ENCODE measurements around the gene DNAJC3.
"Not testable (repeated sequence)": the region's sequence is repeated elsewhere in the genome, so short reads cannot be mapped to it uniquely, and the experiment has no call there.

DNAJC3 gene

DNA sequence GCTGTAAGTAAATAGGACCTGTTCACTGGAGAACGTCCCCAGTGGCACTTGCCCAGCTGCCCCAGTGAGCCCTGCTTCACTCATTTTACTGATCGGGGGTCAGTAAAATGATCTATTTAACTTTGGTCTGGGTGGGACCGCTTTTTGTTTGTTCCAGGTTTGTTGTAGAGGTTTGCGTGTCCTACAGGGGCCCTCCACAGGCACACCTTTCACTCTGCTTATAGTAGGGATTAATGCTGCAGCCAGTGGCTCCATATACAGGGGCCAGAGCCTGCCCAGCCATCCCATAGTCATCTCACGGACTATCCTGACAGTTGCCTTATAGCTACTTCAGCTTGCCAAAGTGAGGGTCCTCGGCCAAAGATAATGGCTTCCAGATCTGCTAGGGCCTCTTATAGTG lies 104.1 kb downstream of the DNAJC3 start:
- no peak for DNase-seq (ENCODE audit: low read depth)

DNA sequence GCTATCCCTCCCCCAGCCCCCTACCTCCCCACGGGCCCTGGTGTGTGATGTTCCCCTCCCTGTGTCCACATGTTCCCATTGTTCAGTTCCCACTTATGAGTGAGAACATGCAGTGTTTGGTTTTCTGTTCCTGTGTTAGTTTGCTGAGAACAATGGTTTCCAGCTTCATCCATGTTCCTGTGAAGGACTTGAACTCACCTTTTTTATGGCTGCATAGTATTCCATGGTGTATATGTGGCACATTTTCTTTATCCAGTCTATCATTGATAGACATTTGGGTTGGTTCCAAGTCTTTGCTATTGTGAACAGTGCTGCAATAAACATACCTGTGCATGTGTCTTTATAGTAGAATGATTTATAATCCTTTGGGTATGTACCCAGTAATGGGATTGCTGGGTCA lies 105.0 kb downstream of the DNAJC3 start:
- not testable (repeated sequence) for DNase-seq (ENCODE audit: low read depth)

DNA sequence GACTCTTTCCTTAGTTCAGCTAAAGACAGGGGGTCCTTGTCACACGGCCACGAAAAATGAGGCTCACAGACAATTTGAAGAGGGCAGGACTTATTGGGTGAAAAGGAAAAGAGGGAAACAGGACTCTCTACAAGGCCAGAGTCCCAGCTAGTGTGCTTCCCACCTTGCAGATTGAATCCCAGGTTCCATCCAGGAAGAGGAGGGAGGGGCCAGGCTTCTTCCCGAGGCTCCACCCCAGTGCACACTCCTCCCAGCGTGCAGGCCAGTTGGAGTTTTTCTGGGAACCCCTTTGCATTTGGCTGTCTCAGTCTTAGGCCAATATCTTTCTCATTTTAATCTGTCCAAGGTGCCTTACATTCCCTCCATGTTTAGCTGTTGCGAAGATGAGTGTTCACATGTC lies 106.8 kb downstream of the DNAJC3 start:
- no peak for DNase-seq (ENCODE audit: low read depth)

DNA sequence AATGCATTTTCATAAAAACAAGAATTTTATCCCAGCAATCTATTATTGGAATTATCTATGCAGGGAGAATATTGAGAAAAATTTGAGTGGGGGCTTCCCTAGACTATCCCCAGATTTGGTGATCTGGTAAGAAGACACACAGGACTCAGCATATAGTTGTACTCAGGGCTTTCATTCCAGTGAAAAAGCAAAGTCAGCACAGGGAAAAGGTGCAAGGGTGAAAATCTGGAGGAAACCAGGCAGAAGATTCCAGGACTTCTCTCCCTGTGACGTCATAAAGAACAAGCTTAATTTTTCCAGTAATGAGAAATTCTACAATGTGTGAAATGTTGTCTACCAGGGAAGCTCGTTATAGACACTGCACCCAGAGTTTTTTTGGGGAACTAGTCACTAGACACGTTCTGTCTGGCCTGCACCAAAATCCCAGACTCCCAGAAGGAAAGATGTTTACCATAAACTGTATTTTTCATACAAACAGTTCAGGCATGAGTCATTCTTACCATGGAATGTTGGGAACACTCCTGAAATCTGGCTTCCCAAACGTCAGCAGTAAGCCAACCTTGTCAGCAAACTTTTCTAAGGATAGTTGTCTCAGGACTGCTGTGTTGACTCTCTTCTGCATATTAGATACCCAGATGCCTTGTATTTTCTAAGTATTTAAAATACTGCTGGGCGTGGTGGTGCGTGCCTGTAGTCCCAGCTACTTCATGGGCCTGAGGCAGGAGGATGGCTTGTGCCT lies 107.4 kb downstream of the DNAJC3 start:
- peak; percentile 52 for DNase-seq (ENCODE audit: low read depth)

DNA sequence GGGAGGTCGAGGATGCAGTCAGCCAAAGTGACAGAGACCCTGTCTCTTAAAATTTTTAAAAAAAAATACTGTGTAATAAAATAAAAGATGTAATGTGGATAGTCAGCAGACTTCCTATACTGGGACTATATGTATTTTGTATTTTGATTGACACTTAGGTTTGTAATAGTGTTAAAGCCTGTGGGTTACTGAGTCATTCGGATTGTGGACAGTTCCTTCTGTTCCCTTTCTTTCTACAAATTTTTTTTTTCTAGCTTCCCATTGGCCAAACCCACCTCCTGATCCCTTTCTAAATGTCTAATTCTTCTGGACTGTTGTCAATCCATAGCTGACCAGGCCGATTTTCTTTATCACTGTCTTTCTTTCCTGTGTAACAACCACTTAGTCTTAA lies 108.0 kb downstream of the DNAJC3 start:
- no peak for DNase-seq (ENCODE audit: low read depth)

DNA sequence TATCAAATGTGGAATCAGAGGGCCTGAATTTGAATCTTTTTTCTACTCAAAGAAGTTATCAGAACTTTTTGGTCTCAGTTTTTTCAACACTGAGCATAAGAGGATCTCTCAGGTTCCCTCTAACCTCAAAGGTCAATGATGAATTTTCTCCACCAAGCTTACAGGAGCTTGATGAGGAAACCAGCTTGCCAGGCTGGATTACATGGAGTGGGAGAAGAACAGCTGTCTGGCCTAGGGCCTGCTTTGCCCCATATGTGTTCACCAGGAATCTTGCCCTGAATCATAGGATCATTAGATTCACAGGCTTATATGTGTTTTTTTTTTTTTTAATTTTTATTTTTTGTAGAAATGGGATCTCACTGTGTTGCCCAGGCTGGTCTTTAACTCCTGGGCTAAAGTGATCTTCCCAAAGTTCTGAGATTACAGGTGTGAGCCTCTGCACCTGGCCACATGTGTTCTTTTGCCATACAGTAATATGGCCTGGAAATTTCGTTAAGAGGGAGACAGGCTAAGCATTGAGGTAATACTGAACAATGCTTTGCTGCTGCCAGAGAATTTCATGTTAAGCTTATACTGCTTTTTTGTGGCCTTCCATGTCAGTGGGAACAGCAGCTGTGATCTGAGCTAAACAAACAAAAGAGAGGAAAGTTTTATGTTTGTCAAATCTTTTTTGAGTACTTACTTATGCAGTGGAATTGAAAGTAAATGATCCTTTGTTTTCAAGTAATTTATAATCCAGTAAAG lies 110.6 kb downstream of the DNAJC3 start:
- DNase-seq (ENCODE audit: low read depth) = peak; percentile 19

DNA sequence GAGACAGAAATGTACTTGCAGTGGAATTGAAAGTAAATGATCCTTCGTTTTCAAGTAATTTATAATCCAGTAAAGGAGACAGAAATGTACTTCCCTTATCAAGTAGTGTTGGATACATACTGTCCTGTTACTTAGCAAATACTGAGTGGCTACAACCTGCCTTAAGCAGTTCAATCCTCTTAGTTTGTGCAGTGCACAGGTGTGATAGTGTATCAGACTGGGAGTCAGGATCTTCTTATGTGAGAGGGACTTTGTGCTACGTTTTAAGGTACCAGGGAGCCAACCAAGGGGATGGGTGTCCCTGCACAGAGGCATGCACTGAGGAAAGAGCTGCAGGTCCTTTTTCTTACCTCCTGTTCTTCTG lies 111.1 kb downstream of the DNAJC3 start:
- DNase-seq (ENCODE audit: low read depth) = no peak

DNA sequence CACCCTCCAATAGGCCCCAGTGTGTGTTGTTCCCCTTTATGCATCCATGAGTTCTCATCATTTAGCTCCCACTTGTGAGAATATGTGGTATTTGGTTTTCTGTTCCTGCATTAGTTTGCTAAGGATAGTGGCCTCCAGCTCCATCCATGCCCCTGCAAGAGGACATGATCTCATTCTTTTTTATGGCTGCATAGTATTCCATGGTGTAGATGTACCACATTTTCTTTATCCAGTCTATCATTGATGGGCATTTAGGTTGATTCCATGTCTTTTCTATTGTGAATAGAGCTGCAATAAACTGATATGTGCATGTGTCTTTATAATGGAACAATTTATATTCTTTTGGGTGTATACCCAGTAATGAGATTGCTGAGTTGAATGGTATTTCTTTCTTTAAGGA lies 112.4 kb downstream of the DNAJC3 start:
- DNase-seq (ENCODE audit: low read depth) = not testable (repeated sequence)

DNA sequence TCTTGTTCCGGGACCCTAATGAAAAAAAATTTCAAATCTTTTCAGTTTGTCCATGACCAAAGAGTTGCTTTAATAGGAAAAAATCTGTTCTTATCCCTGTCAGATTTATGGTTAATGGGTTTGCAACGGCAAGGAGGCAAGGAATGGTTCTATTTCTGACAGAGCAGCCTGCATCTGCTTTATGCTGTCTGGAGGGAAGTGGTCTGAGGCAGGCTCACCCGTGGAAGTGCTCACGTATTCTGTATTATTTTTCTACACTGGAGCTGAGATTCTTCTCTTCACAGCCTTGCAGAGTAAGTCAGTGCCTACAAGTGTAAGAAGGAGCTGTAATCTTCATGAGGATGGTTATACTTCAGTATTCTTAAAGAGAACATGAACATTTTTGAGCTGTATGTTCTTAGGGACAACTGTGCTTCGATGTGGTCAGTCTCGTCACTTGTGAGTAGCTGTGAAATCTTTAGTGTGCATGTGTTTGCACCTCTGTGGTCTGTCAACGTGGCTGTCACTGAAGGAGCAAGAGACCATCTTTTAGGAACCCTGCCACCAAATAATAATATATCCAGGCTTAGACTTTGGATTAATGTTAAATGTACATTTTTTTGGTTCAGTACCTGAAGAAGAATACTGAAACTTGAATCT lies 114.3 kb downstream of the DNAJC3 start:
- no peak for DNase-seq (ENCODE audit: low read depth)

DNA sequence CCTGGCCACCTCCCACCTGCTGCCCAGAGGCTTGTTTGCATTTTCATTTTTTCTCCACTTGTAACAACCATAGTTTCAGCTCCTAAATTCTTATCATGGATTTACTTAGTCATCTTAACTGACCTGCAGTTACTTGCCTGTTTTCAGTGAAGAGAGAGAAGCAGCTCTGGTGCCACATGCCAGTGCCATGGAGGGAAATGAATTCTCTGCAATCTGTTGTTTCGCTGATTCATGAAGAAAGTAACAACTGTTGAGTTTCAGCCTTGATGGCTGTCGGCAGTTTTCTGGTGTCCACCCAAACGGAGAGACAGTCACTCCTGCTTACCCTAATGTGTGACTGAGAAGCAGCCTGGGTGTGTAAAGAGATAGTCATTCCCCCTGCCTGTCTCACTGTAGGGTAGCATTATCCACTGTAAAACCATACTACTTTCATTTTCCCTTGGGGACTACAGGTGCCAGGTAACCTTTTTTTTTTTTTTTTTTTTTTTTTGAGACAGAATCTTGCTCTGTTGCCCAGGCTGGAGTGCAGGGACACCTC lies 116.1 kb downstream of the DNAJC3 start:
- no peak for DNase-seq (ENCODE audit: low read depth)

DNA sequence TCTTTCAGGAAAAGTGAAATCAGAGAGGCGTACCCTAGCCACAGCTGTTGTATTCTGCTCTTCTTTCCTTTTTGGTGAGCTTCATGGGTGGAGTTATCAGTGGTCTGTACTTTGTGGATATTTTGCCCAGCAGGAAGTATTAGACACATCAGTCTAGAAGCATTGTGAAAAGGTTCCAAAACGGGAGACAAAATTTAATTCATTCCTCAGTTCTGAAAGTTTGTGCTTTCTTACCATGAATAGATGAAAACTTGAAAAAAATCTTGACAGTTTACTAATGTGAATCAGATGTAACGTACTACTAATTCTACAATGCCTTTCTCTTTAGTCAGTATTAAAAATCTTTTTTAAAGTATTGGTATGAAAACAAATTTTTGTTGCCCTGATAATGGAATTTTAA lies 116.8 kb downstream of the DNAJC3 start:
- DNase-seq (ENCODE audit: low read depth) = no peak

DNA sequence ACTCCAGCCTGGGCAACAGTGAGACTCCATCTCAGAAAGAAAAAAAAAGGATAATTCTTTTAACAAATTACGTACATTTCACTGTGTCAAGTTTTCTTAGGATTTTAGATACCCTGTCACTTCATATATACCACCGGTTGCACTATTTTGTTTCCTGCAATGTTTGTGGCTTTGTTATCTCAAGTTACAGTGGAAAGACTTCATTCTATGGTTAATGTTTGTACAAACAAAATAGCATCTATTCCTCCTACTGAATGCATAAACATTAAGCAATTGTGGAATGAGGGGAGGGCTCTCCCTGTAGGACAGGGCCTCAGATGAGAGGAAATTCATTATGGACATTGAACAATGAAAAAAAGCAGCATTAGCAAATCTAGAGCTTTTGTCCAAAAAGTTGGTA lies 120.1 kb downstream of the DNAJC3 start:
- DNase-seq (ENCODE audit: low read depth) = no peak

DNA sequence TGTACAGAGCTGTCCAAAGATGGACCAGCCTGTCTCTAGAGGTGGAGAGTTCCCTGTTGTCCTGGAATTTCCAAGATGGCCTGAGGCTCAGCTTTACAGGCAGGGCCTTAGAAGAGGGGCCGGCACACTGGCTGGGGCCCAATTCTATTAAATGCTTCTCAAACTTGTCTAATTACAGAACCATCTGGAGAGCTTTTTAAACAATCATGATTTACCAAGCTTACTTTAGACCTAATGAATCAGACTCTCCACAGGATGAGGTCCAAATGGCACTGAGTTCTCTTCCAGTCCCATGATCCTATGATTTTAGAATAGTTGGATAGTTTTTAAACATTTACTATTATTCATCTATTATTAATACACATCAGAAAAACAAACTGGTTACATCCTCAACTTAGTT lies 123.5 kb downstream of the DNAJC3 start:
- DNase-seq (ENCODE audit: low read depth) = no peak

DNA sequence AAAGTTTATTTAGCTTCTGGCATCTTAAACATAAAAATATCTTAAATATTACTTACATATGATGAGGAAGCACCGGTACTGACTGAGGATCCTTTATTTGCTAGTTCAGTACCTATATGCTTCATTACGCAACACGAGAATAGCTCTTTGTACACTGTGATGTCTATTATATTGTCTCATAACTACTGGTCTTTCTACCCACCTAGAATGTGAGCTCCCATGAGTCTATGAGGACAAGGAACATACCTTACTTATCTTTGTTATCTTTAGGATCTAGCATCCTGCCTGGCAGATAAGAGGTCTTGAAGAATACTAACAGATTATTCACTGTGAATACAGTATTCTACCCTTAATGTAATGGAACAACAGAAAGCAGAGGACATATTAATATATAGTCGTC lies 124.9 kb downstream of the DNAJC3 start:
- no peak for DNase-seq (ENCODE audit: low read depth)

DNA sequence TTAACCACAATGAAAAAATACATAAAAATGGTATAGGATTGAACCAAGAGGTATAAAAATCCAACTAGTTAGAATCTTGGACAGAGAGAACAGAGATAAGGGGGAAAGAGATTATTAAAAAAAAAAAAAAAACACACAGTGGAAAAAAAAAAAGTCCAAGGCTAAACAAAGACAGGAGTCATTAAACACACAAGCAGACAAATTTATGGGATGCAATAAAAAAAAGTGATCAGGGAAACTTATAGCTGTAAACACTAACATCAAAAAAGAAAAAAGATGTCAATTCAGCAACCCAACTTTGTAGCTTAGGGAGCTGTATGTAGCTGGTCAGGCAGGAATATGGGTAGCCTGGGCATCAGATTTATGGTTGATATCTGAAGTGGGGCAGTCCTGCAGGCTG lies 129.0 kb downstream of the DNAJC3 start:
- no peak for DNase-seq (ENCODE audit: low read depth)

DNA sequence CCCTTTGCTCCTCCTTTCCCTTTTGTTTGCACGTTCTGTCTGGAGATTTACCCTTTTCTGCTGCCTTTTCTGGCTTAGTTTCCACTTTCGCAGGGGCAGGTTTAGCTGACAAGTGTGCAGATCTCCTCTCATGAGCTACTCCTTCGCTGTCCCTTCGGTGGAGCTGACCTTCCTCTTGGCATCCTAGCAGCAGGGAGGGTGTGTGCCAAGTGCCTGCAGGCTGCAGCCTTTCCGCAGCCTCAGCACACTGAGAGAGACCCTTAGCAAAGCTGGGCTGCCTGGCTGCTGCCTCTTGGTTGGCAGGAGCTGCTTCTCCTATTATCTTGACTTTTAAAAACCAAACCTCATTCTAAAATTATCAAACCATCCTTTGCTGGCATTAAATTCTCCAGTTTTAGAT lies 132.5 kb downstream of the DNAJC3 start:
- no peak for DNase-seq (ENCODE audit: low read depth)

DNA sequence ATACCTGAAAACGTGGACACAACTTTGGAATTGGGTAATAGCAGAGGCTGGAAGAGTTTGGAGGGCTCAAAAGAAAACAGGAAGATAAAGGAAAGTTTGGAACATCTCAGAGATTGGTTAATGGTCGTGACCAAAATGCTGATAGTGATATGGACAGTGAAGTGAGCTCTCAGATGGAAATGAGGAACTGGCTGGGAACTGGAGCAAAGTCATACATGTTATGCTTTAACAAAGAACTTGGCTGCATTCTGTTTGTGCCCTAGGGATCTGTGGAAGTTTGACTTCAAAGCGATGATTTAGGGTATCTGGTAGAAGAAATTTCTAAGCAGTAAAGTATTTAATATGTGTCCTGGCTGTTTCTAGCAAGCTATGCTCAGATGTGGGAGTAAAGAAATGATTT lies 136.2 kb downstream of the DNAJC3 start:
- no peak for DNase-seq (ENCODE audit: low read depth)

DNA sequence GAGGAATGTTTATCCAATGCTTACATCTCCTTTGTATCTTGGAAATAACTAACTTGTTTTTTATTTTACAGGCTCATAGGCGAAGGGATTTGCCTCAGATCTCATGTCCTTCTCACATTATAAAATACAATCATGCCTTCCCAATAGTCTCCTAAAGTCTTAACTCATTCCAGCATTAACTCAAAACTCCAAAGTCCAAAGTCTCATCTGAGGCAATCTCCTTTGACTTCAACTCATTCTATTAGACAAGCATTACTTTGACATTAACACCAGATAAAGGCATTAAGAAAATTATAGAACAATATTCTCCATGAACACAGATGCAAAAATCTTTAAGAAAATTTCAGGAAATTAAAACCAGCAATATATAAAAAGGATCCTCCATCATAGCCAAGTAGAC lies 137.6 kb downstream of the DNAJC3 start:
- DNase-seq (ENCODE audit: low read depth) = no peak

DNA sequence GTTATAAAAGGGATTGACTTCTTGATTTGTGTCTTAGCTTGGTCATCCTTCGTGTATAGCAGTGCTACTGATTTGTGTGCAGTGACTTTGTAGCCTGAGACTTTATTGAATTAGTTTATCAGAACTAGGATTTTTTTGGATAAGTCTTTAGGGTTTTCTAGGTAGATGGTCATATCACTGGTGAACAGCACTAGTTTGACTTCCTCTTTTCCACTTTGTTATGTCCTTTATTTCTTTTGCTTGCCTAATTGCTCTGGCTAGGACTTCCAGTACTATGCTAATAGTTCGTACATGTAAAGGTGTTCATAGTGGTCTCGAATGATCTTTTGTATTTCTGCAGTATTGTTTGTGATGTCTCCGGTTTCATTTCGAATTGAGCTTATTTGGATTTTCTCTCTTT lies 145.4 kb downstream of the DNAJC3 start:
- DNase-seq (ENCODE audit: low read depth) = no peak

DNA sequence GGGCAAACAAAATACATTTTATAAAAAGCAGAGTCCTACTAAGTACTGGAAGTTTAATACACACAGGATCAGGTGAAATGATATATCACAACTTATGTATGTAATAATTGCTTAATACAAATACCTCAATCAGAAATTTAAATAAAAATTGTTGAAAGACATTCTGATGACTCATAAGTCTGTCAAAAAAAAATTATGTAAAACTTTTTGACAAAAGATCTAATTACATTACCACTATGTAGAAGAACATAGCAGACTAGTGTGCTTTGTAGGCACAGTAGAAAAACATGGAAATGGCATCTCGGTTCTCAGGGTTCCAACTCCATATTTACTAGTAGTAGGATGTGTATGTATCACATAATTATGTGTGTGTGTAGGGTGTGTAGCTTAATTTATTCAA lies 156.2 kb downstream of the DNAJC3 start:
- no peak for DNase-seq (ENCODE audit: low read depth)

DNA sequence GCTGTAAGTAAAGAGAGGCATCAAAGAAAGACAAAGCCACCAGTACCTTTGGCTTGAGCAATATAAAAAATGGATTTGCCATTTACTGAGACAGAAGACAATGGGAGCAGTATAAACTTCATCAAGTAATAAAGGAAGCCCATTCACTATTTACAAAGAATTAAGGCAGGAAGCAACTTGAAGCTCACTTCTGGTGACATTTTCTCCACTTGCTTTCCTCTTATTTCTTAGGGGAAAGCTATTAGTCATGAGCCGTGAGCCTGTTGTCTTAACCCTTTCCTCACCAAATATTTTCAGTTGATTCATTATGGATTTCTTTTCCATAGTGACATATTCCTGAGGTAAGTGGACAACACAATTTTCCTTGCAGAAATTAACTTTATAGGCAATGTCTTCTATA lies 156.8 kb downstream of the DNAJC3 start:
- no peak for DNase-seq (ENCODE audit: low read depth)

DNA sequence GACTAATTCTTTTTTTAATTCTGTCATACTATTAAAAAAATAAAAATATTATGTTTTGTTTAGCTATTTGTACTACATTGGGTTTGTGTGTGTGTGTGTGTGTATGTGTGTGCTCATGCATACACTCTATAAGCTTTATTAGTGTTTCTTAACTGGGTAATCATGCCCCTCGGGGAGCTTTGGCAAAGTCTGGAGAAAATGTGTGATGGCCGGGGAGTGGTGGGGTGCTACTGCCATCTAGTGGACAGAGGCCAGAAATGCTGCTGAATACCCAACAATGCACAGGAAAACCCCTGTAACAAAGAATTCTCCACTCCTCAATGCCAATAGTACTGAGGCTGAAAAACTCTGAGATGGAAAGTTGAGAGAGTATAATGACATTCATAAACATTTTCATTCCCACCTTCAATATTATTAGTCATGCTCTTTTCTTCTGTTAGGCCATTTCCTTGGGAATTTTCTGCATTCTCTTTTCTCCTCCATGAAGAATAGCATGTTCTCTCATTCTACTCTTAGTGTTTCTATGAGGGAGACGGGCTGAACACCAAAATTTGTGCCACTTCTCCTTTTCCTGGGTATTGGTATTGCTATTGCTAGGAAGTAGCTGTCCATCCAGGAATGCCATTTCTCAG lies 157.3 kb downstream of the DNAJC3 start:
- DNase-seq (ENCODE audit: low read depth) = peak; percentile 66

DNA sequence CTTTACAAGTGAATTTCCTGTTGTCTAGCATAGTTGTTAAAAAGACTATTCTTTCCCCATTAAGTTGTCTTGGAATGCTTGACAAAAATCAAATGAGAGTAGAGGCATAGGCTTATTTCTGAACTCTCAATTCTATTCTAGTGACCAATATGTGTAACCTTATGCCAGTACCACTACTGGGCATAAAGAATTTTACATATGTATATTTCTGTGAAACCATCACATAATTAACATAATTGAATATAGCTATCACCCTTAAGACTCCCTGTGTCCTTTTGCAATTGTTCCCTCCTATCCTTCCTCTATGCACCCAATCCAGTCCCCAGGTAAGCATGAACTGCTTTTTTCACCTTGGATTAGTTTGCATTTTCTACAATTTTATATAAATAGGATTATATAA lies 165.0 kb downstream of the DNAJC3 start:
- no peak for DNase-seq (ENCODE audit: low read depth)
